Bone marrow (tissue), 2 donors: ENCODE results near the gene APOBEC3F.
A peak's percentile ranks its signal among the peaks of the same experiment; 100 is the strongest.
"Not testable (repeated sequence)": the region's sequence is repeated elsewhere in the genome, so short reads cannot be mapped to it uniquely, and the experiment has no call there.

Experiments used
- DNase-seq, 2 donors: peaks; one replicate each; lab custom pipeline; 2025; lab: John Stamatoyannopoulos, UW

The APOBEC3F gene

DNA sequence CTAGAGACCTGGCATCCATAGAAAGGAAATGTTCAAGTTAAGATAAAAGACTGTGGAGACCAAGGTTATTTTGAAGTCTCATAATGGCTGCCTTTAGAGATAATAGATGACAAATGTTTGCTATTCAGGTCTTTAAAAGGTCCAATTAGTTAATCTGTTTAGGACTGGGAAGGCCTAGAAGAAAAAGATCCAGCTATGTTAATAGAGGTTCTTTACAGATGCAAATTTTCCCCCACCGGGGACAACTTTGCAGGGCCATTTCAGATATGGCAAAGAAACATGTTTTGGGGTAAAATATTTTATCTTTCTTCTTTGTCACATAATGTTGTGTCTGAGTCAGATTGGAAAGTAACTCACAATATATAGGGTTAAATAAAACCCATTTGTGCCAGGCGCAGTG, 33.3 kb downstream of the APOBEC3F start:
- DNase-seq: no peak

DNA sequence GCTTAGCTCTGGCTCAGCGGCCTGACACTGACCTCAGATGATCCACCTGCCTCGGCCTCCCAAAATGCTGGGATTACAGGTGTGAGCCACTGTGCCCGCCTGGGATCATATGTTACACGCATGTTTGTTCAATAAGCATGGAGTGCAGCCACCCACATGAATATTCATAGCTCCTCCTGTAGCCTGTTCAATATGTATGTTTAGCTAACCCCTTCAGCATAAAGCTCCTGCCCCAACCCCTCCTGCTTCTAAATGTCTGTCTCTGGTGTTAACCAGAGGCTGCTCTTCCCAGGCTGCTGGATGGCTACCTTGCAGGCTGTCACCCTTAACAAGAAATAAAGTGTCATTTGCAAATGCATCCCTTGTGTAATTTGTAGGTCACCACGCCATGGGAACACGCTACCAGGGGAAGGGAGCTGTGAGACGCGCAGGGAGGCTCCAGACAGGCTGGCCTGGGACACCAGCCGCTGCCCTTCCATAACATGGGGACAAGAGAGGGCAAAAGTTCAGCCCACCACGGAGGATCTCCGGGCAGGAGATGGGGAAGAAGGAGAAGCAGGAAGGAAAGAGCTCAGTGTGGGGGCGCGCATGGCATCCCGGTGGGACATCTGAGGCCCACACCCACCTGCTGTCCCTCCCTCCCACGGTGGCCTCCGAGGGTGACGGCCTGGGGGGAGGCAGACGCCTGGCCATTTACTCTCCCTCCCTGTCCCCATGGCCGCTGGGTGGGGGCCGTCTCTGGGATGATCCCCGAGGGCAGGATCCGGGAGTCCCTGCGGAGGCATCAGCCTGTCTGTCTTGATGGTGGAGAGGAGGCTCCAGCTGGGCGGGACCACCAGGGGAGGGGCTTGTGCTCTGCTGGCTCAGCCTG, 35.7 kb downstream of the APOBEC3F start:
- not testable (repeated sequence) for DNase-seq

DNA sequence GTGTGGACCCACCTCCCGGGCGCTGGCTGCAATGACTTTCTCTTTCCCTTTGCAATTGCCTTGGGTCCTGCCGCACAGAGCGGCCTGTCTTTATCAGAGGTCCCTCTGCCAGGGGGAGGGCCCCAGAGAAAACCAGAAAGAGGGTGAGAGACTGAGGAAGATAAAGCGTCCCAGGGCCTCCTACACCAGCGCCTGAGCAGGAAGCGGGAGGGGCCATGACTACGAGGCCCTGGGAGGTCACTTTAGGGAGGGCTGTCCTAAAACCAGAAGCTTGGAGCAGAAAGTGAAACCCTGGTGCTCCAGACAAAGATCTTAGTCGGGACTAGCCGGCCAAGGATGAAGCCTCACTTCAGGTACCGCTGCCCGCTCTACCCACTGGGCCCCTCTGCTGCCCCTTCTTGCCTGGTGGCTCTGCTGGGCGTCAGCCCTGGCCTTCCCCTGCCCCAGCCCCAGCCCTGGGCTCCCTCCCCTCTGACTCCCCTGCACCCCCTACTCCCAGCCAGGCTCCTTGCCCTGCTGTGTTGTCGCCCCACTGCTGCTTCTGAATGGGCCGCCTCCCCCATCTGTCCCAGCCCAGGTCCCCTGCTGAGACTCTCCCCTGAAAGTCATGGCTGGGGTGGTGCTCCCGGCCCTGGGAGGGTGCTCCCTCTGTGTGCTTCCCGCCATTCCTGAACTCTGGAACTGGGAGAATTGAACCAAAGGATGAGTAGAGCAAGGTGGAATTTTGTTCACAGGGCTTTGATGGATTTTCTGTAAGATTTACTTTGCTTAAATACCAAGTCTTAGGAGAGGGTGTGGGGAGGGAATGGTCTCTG, 36.6 kb downstream of the APOBEC3F start, which contains the start of gene APOBEC3G:
Gene APOBEC3G, plus strand, starts transcription at position 250 of the 815 bp plus-strand sequence. Its CDS starts 87 bp downstream, at position 337.
- peak; percentile 32 to 86 for DNase-seq

DNA sequence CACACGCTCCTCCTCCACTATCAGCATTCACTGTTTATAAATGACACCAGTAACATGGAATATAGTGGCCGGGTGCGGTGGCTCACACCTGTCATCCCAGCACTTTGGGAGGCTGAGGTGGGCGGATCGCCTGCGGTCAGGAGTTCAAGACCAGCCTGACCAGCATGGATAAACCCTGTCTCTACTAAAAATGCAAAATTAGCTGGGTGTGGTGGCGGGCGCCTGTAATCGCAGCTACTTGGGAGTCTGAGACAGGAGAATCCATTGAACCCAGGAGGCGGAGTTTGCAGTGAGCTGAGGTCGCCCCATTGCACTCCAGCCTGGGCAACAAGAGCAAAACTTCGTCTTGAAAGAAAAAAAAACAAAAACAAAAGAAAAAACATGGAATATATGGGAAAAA, 37.2 kb downstream of the APOBEC3F start:
- DNase-seq: not testable (repeated sequence)

DNA sequence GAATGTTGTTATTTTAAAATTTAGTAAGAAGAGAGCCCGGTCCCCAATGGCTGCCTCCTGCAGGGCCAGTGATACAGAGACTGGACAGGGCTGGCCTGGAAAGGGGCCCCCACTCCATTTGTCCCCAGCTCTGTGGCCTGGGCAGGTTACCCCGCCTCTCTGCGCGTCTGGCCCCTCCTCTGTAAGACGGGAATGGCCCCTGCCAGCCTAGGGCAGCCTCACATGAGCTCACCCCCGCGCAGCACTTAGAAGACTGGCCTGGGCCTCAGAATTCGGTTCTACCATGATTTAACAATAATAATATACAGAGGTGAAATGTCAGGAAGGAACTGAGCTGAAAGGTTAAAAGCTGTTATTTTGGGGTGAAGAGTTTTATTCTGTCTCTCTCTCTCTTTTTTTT, 37.7 kb downstream of the APOBEC3F start:
- no peak for DNase-seq

DNA sequence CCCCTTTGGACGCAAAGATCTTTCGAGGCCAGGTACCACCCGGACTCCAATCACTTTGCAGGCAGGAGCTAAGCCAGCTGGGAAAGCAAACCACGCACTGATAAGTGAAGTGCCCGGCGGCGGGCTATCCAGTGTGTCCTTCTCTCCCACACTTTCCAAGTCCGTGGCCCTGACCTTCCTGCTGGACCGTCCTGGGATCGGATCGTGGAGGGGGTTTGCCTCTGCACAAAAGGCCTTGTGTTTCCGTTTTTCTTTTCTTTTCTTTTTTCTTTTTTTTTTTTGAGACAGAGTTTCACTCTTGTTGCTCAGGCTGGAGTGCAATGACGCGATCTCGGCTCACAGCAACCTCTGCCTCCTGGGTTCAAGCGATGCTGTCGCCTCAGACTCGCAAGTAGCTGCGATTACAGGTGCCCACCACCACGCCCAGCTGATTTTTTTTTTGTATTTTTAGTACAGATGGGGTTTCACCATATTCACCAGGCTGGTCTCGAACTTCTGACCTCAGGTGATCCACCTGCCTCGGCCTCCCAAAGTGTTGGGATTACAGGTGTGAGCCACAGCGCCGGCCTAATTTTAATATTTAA, 38.5 kb downstream of the APOBEC3F start:
- DNase-seq: not testable (repeated sequence)

DNA sequence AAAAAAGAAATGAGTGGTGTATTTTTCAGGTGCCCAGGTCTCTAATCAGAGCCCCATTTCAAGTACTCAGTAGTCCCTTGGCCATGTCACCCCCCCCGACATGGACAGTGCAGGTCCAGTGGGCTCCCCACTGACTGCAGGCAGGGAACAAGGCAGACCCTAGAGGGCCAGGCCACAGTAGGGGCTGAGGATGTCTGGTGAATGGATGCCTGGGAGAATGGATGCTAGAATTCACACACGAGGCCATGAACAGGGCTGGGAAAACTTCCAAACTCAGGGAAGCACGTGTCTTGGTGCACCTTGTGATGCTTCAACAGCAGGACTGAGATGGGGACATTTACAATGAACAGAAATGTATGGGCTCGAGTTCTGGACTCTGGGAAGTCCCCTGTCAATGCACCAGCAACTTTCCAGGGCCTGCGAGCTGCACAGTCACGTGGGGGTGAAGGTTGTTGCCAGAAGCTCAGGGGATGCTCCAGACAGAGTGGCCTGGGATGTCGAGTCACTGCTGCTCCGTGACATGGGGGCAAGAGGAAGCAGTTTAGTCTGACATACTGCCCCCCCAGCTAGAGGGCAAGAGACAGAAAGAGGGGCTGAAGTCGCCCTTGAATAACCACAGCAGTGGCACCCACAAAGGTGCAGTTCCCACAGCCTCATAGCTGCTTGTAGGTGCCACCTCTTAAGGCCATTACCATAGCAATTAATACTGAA, 39.5 kb downstream of the APOBEC3F start:
- DNase-seq: no peak

DNA sequence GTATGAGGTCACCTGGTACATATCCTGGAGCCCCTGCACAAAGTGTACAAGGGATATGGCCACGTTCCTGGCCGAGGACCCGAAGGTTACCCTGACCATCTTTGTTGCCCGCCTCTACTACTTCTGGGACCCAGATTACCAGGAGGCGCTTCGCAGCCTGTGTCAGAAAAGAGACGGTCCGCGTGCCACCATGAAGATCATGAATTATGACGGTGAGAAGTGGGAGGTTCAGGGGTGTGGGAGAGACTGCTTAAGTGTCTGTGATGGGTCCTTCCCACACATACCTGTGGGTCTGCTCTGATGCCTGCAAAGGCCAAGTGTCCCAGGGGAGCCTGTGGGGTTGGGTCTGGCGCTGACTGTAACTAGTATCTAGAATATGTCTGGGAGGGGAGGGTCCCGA, 40.4 kb downstream of the APOBEC3F start:
- DNase-seq: no peak

DNA sequence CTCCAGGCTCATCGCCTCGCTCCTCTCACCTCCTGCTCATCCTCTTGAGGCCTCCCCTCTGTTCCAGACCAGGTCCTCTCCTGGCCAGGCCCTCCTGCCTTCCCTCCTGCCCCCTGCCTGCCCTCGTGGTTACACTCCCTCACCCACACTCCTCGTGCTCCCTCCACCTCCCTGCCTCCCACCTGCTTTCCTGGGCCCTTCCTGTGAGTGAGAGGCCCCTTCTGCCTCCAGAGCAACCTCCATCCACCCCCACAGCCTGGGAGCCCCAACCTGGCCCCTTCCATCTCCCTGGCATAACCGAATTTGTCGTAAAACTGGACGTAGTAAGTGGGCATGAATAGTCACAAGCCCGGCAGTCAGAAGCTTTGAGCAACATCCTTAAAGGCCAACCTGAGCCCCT, 40.9 kb downstream of the APOBEC3F start:
- DNase-seq: no peak

DNA sequence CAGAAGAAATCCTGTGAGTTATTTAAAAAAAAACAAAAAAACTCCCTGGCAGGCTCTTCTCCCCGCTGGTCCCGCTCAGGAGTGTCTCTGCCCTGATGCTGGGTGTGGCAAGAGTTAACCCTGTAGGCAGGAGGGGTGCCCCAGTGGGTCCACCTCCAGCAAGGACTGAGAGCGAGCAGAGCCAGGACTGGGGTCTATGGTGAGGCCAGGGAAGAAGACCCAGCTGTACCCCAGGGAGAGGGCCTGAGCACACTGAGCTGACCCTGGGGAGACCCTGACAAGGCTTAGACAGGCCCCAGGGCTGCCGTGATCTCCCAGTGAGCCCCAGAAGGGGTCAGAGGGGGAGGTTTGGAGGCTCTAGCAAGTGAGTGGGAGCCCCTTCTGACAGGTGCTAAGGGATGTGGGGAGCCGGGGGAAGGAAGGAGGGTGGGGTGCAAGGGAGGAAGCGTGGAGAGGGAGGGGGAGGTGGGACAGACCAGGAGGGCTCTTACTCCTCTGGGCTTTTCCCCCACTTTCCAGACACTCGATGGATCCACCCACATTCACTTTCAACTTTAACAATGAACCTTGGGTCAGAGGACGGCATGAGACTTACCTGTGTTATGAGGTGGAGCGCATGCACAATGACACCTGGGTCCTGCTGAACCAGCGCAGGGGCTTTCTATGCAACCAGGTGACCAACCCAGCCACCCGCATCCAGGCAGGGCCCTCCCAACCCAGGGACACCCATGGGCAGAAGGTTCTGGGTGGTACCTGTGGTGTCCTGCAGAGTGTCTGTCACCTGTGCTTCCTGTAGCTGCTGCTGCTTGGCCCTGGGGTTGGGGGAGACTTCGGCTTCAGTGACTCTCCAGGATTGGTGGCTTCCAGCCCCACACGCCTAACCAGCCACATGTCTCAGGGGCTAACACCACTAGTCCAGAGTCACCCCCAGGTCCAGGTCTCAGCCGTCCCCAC, 42.8 kb downstream of the APOBEC3F start:
- DNase-seq: no peak

DNA sequence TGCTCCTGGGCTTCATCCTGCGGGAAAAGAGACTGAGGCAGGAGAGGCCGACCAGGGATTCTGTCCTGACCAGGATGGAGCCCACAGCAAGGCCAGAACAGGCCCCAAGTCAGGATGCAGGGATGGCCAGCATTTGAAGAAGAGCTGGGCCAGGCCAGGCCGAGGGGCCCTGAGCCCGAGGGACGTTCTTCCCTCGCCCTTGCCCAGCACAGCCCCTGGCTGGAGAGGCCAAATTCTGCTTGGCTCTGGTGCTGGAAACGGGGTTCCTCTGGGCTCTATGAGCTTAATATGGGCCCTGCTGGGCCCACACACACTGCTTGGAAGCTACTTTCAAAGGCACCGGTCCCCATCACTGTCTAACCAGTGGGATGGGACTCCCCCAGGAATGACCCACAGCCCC, 44.0 kb downstream of the APOBEC3F start:
- DNase-seq: no peak

DNA sequence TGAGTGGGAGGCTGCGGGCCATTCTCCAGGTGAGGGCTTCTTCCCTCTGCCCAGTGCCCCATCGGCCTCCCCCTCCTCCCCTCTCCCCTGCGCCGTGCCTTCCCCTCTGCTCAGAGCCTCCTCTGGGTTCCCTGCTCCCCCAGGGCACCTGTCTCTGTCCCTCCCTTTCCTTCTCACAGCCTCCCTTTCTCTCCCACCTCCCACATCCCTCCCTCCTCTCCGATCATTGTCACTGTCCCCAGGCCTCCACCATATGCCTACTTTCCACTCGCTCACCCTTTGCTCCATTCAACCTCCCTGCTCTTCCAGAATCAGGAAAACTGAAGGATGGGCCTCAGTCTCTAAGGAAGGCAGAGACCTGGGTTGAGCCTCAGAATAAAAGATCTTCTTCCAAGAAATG, 46.4 kb downstream of the APOBEC3F start:
- no peak for DNase-seq

DNA sequence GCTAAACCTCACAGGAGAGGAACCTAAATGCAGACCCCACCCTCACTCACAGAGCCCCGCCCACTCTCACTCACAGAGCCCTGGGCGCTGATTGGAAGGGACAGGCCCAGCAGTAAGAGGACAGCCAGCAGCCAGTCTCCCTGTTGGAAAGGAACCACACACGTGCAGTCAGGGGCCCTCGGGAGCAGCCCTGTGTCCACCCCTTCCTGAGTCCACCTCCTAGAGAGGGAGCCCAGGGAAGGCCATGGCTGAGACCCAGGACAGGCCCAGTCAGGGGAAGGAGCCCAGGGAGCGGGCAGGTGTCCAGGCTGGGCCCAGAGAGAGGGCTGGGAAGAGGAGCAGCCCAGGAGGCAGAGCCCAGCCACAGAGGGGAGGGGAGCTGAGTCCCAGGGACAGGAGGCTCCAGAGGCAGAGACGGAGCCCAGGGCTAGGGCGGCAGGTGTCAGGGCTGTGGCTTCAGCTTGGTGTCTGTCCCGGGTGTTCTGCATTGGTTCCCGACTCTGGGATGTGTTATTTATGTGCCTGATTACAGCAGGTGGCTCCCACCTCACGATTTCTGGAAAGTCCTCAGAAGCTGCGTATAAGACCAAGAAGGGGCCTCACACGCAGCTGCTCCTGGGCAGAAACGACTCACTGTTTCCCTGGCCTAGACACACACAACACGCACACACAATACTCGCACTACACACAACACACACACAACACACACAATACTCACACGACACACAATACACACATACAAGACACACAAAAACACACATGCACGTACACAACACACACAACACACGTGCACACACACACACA, 47.4 kb downstream of the APOBEC3F start:
- no peak for DNase-seq

DNA sequence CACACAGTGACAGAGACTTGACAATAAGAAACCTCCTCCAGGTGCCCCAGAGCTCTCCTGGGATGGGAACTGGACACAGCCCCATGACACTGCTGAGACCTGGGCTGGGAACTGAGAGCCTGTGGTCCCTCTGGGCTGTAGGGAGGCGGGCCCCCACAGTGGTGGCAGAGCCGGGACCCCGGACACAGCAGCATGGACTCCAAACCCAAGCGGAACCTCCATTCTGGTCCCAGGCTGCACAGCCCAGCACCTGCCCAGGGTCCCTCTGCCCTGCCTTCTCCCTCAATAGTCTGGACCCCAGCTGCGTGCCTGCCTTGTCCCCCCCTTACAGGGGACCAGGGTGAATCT, 48.0 kb downstream of the APOBEC3F start:
- DNase-seq: no peak

DNA sequence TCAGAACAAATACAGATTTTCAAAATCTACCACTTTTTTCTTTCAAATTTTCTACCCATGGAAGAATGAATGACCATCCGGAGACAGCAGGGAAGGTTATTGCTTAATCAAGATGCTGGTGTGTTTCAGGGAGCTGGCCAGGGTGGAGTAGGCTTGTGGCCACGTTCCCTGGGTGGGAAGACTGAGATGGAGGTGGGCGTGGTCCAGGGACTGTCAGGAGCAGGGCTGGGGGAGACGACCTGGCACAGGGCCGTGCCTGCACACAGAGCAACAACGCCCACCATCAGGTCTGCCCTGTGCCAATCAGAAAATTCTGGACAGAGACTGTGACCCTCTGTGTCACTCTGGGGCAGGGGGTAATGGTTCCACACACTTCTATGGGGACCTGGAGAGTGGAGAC, 49.3 kb downstream of the APOBEC3F start:
- no peak for DNase-seq

DNA sequence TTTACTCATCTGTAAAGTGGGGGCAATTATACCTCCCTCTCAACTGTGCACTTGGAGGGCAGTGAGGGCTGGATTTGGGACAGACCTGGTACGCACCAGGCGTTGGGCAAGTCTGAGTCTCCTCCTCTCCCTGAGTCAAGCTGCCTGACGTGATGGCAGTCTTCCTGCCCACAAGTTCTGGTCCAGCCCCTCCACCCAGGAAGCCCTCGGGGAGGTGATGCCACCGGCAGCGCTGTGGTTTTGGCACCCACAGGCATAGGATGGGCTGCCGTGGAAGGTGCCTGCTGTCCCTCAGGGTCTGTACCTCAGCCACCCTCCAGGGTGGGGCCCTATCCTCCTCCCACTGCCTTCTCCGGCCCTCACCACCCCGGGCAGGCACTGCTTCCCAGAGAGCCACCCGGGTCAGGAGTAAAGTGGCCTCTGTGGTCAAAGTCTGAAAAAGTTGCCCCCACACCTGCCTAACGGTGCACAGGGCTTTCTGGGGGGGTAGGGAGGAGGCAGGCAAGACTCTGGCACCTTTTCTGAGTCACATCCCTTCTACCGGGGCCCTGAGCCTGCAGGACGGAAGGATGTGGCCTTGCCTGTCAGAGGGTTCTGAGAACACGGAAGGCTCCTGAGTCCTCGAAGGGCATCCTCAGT, 49.9 kb downstream of the APOBEC3F start:
- no peak for DNase-seq

DNA sequence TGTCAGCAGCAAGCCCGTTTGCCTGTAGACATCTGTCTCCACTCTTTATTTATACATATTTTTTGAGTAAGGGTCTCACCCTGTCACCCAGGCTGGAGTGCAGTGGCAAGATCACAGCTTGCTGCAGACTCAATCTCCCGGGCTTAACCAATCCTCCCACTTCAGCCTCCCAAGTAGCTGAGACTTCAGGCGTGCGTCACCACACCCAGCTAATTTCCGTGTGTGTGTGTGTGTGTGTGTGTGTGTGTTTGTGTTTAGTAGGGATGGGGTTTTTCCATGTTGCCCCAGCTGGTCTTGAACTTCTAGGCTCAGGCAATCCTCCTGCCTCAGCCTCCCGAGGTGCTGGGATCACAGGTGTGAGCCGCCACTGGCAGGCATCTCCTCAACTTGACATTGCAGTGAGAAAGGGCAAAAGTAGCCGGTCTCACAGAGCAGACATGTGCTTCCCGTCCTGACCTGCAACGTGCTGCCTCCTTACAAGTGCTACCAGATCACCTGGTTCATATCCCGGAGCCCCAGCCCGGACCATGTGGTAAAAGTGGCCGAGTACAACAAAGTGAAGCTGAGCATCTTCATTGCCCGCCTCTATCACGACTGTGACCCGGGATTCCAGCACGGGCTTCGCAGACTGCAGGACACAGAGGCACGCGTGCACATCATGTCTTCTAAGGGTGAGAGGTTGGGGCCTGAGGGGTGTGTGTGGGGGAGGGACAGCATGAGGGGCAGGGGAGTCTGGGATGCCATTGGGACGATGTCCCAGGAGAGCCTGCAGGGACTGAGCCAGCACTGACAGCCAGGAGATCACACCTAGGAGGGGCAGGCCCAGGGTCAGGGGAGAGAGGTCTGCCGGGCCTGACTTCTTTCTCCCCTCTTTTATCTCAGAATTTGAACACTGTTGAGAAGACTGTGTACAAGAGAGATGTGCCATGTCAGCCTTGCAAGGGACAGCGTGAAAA, 50.7 kb downstream of the APOBEC3F start:
- no peak for DNase-seq

DNA sequence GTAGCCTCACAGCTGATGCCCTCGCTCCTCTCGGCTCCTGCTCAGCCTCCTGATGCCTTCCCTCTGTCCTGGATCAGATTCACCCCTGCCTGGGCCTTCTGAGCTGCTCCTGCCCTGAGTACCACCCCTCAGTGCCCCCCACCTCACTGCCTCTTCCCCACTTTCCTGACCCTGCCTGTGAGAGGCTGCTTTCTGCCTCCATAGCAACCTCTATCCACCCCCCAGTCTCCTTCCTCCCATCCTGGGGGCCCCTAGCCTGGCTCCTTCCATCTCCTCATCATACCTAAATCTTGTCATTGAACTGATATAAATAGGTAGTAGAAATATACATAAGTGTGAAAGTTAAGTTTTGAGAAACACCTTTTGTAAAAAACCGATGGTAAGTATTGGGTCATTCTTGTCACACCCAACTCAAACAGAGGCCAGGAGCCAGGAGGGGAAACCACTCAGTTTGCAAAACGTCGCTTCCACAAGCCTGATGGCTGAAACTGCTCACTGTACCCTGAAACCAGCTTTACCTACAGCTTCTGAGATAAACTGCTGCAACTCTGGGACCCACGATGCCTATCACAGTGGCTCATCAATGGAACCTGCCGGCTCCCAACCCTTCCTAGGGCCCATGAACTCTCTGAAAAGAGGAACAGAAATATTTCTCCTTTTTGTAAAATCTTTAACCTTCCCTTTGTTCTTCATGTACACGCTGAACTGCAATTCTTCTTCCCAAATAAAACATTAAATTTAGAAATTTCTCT, 51.6 kb downstream of the APOBEC3F start:
- DNase-seq: no peak
